RWPE1 (cell line): Measurements from ENCODE around the gene ACTRT3.
"Not testable (repeated sequence)": the region's sequence is repeated elsewhere in the genome, so short reads cannot be mapped to it uniquely, and the experiment has no call there.

ENCODE experiments used
- CTCF ChIA-PET: fragments of 350-600 bp; sonication (Branson Sonifier 250); formaldehyde crosslinking; extraction: SDS; loops from one replicate; lab custom pipeline; 2021; lab: Yijun Ruan, JAX
- POLR2A ChIA-PET: fragments of 400-600 bp; formaldehyde crosslinking; extraction: SDS; loops from one replicate; lab custom pipeline; 2020; ENCODE audit warnings: antibody characterized with exemption; ENCODE audit not compliant: low non-redundant PET; lab: Yijun Ruan, JAX
- DNase-seq: peaks from one replicate; pipeline ENCODE4 v3.0.0; 2012; ENCODE audit warnings: low spot score
- H3K27ac ChIP-seq: fragments of 450-650 bp; 2 replicates; pipeline ENCODE4 v1.5.1; 2017
- TF ChIP-seq, protein P1 (sequence below): fragments of 450-650 bp; conservative IDR thresholded peaks from 2 replicates; pipeline ENCODE4 v1.5.1; 2017; ENCODE audit warnings: low read depth, mild to moderate bottlenecking

Gene ACTRT3

DNA sequence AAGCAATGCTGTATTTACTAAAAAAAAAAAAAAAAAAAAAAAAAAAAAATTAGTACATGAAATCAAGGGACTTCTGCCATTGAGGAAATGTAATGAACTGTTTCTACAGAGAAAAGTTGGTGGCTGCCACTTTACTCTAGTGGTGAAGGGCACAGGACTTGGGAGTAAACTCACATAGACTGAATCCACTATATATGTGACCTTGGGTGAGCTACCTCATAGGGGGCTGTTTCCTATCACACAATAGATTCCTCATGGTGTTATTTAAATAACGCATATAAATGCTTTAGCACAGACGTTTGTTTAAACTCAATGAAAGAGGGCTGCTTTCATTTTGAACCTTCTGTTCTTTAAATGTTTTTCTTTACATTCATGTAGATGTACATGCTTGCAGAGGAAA, 30.3 kb downstream of the ACTRT3 start:
- CTCF ChIA-PET: interaction anchor here (0.7 kb wide), 1 partner anchor 1516 kb away, joined by 3 read pairs; no protein-coding TSS in a partner anchor
- TF ChIP-seq, protein P1, sequence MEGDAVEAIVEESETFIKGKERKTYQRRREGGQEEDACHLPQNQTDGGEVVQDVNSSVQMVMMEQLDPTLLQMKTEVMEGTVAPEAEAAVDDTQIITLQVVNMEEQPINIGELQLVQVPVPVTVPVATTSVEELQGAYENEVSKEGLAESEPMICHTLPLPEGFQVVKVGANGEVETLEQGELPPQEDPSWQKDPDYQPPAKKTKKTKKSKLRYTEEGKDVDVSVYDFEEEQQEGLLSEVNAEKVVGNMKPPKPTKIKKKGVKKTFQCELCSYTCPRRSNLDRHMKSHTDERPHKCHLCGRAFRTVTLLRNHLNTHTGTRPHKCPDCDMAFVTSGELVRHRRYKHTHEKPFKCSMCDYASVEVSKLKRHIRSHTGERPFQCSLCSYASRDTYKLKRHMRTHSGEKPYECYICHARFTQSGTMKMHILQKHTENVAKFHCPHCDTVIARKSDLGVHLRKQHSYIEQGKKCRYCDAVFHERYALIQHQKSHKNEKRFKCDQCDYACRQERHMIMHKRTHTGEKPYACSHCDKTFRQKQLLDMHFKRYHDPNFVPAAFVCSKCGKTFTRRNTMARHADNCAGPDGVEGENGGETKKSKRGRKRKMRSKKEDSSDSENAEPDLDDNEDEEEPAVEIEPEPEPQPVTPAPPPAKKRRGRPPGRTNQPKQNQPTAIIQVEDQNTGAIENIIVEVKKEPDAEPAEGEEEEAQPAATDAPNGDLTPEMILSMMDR: no peak
- POLR2A ChIA-PET: no interaction called here
- no peak for DNase-seq
- no peak overlapping the region for H3K27ac ChIP-seq

DNA sequence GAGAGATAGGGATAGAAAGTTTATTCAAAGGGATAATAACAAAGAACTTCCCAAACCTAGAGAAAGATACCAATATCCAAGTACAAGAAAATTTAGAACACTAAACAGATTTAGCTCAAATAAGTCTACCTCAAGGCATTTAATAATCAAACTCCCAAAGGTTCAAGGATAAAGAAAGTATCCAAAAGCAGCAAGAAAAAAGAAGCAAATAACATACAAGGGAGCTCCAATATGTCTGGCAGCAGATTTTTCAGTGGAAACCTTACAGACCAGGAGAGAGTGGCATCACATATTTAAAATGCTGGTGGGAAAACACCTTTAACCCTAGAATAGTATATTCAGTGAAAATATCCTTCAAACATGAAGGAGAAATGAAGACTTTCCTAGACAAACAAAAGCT, 37.5 kb downstream of the ACTRT3 start:
- POLR2A ChIA-PET, DNase-seq, H3K27ac ChIP-seq, CTCF ChIA-PET: not testable (repeated sequence)

DNA sequence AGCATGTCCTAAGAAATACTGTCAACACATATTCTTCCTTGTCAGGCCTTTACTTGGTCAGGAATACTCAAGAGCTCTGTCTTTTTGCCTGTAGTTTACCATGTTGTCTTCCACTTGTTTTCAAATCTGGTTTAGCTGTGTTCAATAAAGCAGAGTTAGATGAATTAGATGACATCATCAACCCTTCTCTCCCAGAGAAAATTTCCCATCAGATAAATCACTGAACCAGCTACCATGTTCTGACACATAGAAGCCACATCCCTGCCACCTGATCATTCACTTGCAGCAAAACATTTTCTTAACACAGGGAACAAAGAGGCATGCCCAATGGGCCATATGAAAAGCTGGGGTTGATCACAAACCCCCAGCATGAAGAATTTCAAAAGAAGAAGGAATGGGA, 46.6 kb downstream of the ACTRT3 start:
- CTCF ChIA-PET: no interaction called here
- H3K27ac ChIP-seq: no peak overlapping the region
- POLR2A ChIA-PET: no interaction called here
- no peak for DNase-seq
- TF ChIP-seq, protein P1: no peak

DNA sequence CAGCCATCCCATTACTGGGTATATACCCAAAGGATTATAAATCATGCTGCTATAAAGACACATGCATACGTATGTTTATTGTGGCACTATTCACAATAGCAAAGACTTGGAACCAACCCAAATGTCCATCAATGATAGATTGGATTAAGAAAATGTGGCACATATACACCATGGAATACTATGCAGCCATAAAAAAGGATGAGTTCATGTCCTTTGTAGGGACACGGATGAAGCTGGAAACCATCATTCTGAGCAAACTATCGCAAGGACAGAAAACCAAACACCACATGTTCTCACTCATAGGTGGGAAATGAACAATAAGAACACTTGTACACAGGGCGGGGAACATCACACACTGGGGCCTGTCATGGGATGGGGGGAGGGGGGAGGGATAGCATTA, 50.9 kb downstream of the ACTRT3 start:
- H3K27ac ChIP-seq, DNase-seq, CTCF ChIA-PET, POLR2A ChIA-PET: not testable (repeated sequence)
